ENCODE data around the gene HPS1.

The HPS1 gene

GRCh38 chr10:98415731-98416119, 31.0 kb downstream of the HPS1 start:
- no peak for DNase-seq (ENCODE audit: extremely low read depth in 1 of 2, low read depth in 1 of 2)

- peak in 1 of 2 donors; percentile 25 for DNase-seq (ENCODE audit: extremely low read depth in 1 of 2, low read depth in 1 of 2)
Measured at GRCh38 chr10:98414932-98415730, 31.6 kb downstream of the HPS1 start, which contains the start of gene PYROXD2. Gene PYROXD2 (minus strand): TSS chr10:98415182. CDS start chr10:98415135, 47 bp downstream.

GRCh38 chr10:98414578-98414931, 32.2 kb downstream of the HPS1 start:
- DNase-seq (ENCODE audit: extremely low read depth in 1 of 2, low read depth in 1 of 2) = no peak

GRCh38 chr10:98411768-98412167, 35.0 kb downstream of the HPS1 start:
- no peak for DNase-seq (ENCODE audit: extremely low read depth in 1 of 2, low read depth in 1 of 2)

GRCh38 chr10:98411166-98411565, 35.6 kb downstream of the HPS1 start:
- DNase-seq (ENCODE audit: extremely low read depth in 1 of 2, low read depth in 1 of 2) = no peak

- no peak for DNase-seq (ENCODE audit: extremely low read depth in 1 of 2, low read depth in 1 of 2)
Measured at GRCh38 chr10:98410759-98411158, 36.0 kb downstream of the HPS1 start.

- DNase-seq (ENCODE audit: extremely low read depth in 1 of 2, low read depth in 1 of 2) = no peak
Measured at GRCh38 chr10:98410135-98410743, 36.5 kb downstream of the HPS1 start.

GRCh38 chr10:98408799-98409198, 37.9 kb downstream of the HPS1 start:
- DNase-seq (ENCODE audit: extremely low read depth in 1 of 2, low read depth in 1 of 2) = no peak

- no peak for DNase-seq (ENCODE audit: extremely low read depth in 1 of 2, low read depth in 1 of 2)
Measured at GRCh38 chr10:98407744-98408241, 38.9 kb downstream of the HPS1 start.

GRCh38 chr10:98407017-98407743, 39.6 kb downstream of the HPS1 start:
- DNase-seq (ENCODE audit: extremely low read depth in 1 of 2, low read depth in 1 of 2) = no peak

GRCh38 chr10:98405422-98405821, 41.3 kb downstream of the HPS1 start:
- DNase-seq (ENCODE audit: extremely low read depth in 1 of 2, low read depth in 1 of 2) = no peak

- peak in 1 of 2 donors; percentile 26 for DNase-seq (ENCODE audit: extremely low read depth in 1 of 2, low read depth in 1 of 2)
Measured at GRCh38 chr10:98404571-98405359, 42.0 kb downstream of the HPS1 start.

GRCh38 chr10:98403812-98404504, 42.8 kb downstream of the HPS1 start:
- no peak for DNase-seq (ENCODE audit: extremely low read depth in 1 of 2, low read depth in 1 of 2)

GRCh38 chr10:98402931-98403718, 43.6 kb downstream of the HPS1 start:
- no peak for DNase-seq (ENCODE audit: extremely low read depth in 1 of 2, low read depth in 1 of 2)

GRCh38 chr10:98402478-98402877, 44.3 kb downstream of the HPS1 start:
- no peak for DNase-seq (ENCODE audit: extremely low read depth in 1 of 2, low read depth in 1 of 2)

GRCh38 chr10:98400482-98400881, 46.3 kb downstream of the HPS1 start:
- no peak for DNase-seq (ENCODE audit: extremely low read depth in 1 of 2, low read depth in 1 of 2)

GRCh38 chr10:98399784-98400183, 47.0 kb downstream of the HPS1 start:
- no peak for DNase-seq (ENCODE audit: extremely low read depth in 1 of 2, low read depth in 1 of 2)

GRCh38 chr10:98397089-98397600, 49.6 kb downstream of the HPS1 start:
- DNase-seq (ENCODE audit: extremely low read depth in 1 of 2, low read depth in 1 of 2) = no peak

Measured in stimulated activated CD8-positive, alpha-beta memory T cell treated with anti-CD3 and anti-CD28 coated beads, Interleukin-7, amount 100 ng/mL, for 48 hours (primary cell).